ENCODE data around the gene STOML3. TPM values are rescaled to one million over a fixed set of nuclear protein-coding genes. Genes with fewer than 3 reads are reported as not detected.
A peak's percentile ranks its signal among the peaks of the same experiment; 100 is the strongest.

The STOML3 gene
- total and polyA plus RNA-seq, 2 of the 4 experiments (the other 2 are of a cell fraction) = not detected

- Histone ChIP-seq H3K56ac (ENCODE audit: extremely low read depth, insufficient read depth, low read length) (no peak overlapping the region), H3K18ac (ENCODE audit: low read depth, low read length) (no peak overlapping the region), H4K91ac (ENCODE audit: insufficient read depth, low read depth, low read length) (no peak overlapping the region), H2BK20ac (ENCODE audit: low read depth, low read length) (no peak overlapping the region), H3K36me3 (ENCODE audit: control insufficient read depth, insufficient read depth, low read length) (peaks cover 2% of the 10 kb centered on the region; the same call in 1 of the 2 replicates), H3K23ac (ENCODE audit: low read depth, low read length) (0 out of 2 replicates have a peak overlapping the region, but pooled peaks have one; percentile 24), H2BK5ac (ENCODE audit: low read depth, low read length, poor library complexity, severe bottlenecking) (no peak overlapping the region), H3K14ac (replicated peaks; ENCODE audit: low read depth, low read length) (no peak overlapping the region), H2AFZ (replicated peaks; ENCODE audit: low read length, poor library complexity) (no peak overlapping the region), H4K5ac (ENCODE audit: low read depth, low read length) (no peak overlapping the region), H2AK5ac (ENCODE audit: low read depth, low read length) (no peak overlapping the region), H4K20me1 (ENCODE audit: insufficient read depth, low read length) (peaks cover 4% of the 10 kb centered on the region; the same call in 1 of the 2 replicates), H3K9me1 (ENCODE audit: insufficient read depth, low read length) (no peaks in the 10 kb centered on the region; the same call in 1 of the 2 replicates), H3K27me3 (ENCODE audit: control insufficient read depth, insufficient read depth, low read length) (no peaks in the 10 kb centered on the region), H2BK120ac (ENCODE audit: low read depth, low read length) (no peak overlapping the region), H2AK9ac (replicated peaks; ENCODE audit: low read depth, low read length, poor library complexity) (no peak overlapping the region), H3K4me1 (ENCODE audit: control insufficient read depth, insufficient read depth, low read length) (peaks cover 2% of the 10 kb centered on the region; the same call in 1 of the 2 replicates), H3K9ac (ENCODE audit: low read depth, low read length) (peak overlapping the region; percentile 32; the same call in 1 of the 2 replicates), H3K27ac (ENCODE audit: insufficient read depth, low read length) (no peak overlapping the region), H3K4me2 (ENCODE audit: low read depth, low read length) (peak overlapping the region; percentile 98), H4K8ac (ENCODE audit: low read depth in 2 of 2, low read length in 2 of 2) (no peak overlapping the region), H3K79me1 (ENCODE audit: low read depth in 1 of 2, low read length in 2 of 2) (peaks cover 20 to 43% of the 10 kb centered on the region in 2 experiments), H2BK15ac (ENCODE audit: low read depth, low read length) (no peak overlapping the region), H3K4me3 (ENCODE audit: insufficient read depth, low read depth, low read length) (0 out of 2 replicates have a peak overlapping the region, but pooled peaks have one; percentile 6), H3K9me3 (ENCODE audit: control insufficient read depth, insufficient read depth, low read length) (no peaks in the 10 kb centered on the region), H3K4ac (ENCODE audit: low read depth, low read length) (no peak overlapping the region)
- CTCF ChIA-PET = no interaction called here
- dilution Hi-C loops (cut with HindIII; ENCODE audit: low sequenced_read_pairs, unreplicated experiment) = no loop called here
- no CpG with 5 or more reads among the region's 2 CpGs for WGBS, 2 experiments (ENCODE audit: extremely low coverage in 2 of 2, insufficient read length in 1 of 2)
- DNase-seq (no peak), ATAC-seq (ENCODE audit: low read depth) (no peak)
- POLR2A ChIA-PET (ENCODE audit: unreplicated experiment) = no interaction called here
- in situ Hi-C loops (cut with MboI; ENCODE audit: low sequenced_read_pairs) = no loop called here
- intact Hi-C loops (cut with micrococcal nuclease) = loop anchor here (5.0 to 10.0 kb wide), 3 partner anchors 380 to 647 kb away; partner anchors contain the start of gene LHFPL6
- no TSS peak for BruUV-seq (replicated peaks)
- TF ChIP-seq RFX5 (IDR thresholded peaks at IDR 0.05; ENCODE audit: low read depth, low read length) = no peak
- TF ChIP-seq, protein P1, sequence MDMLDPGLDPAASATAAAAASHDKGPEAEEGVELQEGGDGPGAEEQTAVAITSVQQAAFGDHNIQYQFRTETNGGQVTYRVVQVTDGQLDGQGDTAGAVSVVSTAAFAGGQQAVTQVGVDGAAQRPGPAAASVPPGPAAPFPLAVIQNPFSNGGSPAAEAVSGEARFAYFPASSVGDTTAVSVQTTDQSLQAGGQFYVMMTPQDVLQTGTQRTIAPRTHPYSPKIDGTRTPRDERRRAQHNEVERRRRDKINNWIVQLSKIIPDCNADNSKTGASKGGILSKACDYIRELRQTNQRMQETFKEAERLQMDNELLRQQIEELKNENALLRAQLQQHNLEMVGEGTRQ (IDR thresholded peaks at IDR 0.05; ENCODE audit: low read depth, low read length) = no peak
- no peak for TF ChIP-seq RCOR1 (IDR thresholded peaks at IDR 0.05; ENCODE audit: insufficient replicate concordance, low read length)
- no peak for TF ChIP-seq CEBPB (IDR thresholded peaks at IDR 0.05; ENCODE audit: low read depth, low read length)
- no peak for TF ChIP-seq BHLHE40 (IDR thresholded peaks at IDR 0.05; ENCODE audit: low read depth, low read length)
- TF ChIP-seq SMC3 (IDR thresholded peaks at IDR 0.05; ENCODE audit: low read depth, low read length) = no peak
- no peak for TF ChIP-seq MAZ (IDR thresholded peaks at IDR 0.05; ENCODE audit: borderline replicate concordance, low read depth, low read length)
- no peak for TF ChIP-seq RAD21 (IDR thresholded peaks at IDR 0.05; ENCODE audit: low read length)
- no peak for TF ChIP-seq FOS (IDR thresholded peaks at IDR 0.05; ENCODE audit: low read depth, low read length)
- TF ChIP-seq CTCF (conservative IDR thresholded peaks at IDR 0.05; ENCODE audit: low read depth, low read length) = no peak
- TF ChIP-seq POLR2A (IDR thresholded peaks at IDR 0.05; ENCODE audit: low read depth, low read length) = no peak
- no peak for TF ChIP-seq CHD1 (IDR thresholded peaks at IDR 0.05; ENCODE audit: low read depth, low read length)
- no peak for TF ChIP-seq NFE2L2 (IDR thresholded peaks at IDR 0.05; ENCODE audit: low read depth, low read length)
- no peak for TF ChIP-seq MXI1 (IDR thresholded peaks at IDR 0.05; ENCODE audit: borderline replicate concordance, low read depth, low read length)
- no peak for TF ChIP-seq MAFK (IDR thresholded peaks at IDR 0.05; ENCODE audit: low read depth, low read length)
These were observed 44.6 kb upstream of the STOML3 start for GRCh38 chr13:39035204-39035603.

Measured in IMR-90 (cell line).